Stimulated activated CD8-positive, alpha-beta memory T cell treated with anti-CD3 and anti-CD28 coated beads, Interleukin-15, amount 100 ng/mL, for 4 hours (primary cell): ENCODE results near the gene LVRN.

Experiments
- DNase-seq, 2 donors: peaks; one replicate each; pipeline ENCODE4 v3.0.0-alpha.2; 2020; ENCODE audit warnings: low read depth in 2 of 2

LVRN gene

DNA sequence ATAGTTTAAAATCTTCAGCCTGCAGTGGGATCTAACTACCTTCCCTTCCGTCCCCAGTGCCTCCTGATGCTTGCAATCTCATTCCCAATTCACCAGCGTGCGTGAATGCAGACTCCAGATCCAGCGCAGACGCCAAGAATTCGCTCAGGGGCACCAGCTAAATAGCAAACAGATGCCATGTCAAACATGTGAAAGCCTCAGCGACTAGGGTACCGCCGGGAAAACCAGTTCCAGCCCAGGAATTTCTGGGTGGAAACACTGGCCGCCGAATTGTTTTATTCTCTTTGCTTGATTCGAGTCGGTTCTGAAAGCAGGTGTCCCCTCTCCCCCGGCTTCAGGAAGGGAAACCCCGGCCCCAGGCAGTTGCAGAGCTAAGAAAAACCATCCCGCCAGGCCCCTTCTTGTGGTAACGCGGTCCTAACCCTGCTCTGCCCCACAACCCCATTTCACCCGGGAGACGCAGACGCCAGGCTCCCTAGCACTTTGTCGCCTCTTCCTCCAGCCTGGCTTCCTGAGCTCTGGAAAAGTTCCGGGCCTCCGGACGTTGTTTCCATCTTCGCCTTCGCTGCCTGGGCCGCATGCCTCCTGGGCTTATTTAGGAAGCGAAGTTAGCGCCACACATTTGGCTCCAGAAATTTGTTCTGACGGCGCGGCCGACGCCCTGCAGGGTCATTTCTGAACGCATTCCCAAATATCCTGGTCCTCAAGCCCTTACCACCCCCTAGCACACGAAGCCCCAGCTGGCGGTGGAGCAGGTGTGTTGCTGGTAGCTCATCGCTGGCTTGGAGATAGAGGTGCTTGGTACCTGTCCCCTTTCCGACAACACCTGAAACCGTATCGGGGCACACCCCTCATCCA is 665 bp upstream of the LVRN start:
- DNase-seq = no peak

DNA sequence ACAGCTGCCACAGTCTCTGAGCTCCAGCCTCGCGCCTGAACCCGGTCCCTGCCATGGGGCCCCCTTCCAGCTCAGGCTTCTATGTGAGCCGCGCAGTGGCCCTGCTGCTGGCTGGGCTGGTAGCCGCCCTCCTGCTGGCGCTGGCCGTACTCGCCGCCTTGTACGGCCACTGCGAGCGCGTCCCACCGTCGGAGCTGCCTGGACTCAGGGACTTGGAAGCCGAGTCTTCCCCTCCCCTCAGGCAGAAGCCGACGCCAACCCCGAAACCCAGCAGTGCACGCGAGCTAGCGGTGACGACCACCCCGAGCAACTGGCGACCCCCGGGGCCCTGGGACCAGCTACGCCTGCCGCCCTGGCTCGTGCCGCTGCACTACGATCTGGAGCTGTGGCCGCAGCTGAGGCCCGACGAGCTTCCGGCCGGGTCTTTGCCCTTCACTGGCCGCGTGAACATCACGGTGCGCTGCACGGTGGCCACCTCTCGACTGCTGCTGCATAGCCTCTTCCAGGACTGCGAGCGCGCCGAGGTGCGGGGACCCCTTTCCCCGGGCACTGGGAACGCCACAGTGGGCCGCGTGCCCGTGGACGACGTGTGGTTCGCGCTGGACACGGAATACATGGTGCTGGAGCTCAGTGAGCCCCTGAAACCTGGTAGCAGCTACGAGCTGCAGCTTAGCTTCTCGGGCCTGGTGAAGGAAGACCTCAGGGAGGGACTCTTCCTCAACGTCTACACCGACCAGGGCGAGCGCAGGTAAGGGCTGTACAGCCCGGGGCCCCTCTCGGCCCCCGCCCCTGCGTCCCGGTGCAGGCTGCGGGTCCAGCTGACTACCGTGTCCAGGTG is 509 bp downstream of the LVRN start:
- DNase-seq = no peak

- no peak for DNase-seq
Measured at GRCh38 chr5:115963566-115963965, 1.3 kb downstream of the LVRN start.

DNA sequence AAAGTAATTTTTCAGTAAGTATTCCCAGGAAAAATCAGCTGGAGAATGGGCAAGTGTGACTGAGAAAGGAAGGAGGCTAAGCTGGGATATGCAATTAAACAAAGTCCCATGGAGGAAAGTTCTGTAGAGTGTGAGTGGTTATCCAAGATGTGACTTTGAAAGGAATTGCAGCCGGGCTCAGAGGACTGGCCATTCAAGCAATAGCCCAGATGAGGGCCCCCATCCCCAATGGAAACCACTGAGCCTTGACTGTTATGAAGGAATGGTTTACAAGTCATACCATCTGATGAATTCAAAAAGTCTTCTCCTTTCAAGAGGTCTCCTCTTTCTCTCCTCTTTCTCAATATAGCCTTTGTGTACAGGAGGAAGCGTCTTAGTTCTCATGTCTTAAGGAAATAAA is 6.5 kb downstream of the LVRN start:
- DNase-seq = no peak

GRCh38 chr5:115977096-115977495 is 14.8 kb downstream of the LVRN start:
- DNase-seq = no peak

DNA sequence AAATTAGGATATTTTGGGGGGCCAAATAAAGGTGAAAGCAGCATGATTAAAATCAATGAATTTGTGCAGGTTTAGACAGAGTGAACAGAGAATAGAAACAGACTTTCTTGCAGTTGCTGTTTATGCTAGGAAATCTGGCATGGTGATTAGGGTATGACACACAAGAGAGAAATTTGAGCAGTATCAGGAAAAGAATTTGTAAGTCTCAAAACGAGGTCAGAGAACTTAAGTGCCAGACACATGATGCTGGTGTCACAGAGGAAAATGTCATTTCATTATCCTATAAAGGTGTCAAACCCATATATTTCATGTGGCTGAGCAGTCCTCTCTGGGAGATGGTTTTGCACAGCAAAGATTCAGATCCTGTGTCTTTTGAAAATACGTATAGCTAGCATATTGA is 15.7 kb downstream of the LVRN start:
- DNase-seq = no peak

DNA sequence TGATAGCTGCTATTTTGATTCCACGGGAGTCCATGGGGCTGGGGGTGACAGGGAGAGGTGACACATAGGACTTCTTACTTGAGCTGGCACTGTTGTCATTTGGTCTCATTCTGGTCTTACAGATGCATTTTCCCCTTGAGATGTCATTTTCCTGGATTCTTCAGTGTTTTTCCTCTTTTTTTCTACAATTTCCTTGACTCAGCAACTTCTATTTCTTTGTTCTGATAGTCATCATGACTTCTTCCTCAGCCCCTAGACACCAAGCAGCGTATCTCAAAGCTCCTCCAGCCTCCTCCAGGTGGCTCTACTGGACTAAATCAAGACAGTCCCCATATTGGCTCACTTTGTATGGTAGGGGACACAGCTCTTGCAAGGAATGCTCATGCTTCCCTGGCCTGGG is 16.5 kb downstream of the LVRN start:
- DNase-seq = no peak

DNA sequence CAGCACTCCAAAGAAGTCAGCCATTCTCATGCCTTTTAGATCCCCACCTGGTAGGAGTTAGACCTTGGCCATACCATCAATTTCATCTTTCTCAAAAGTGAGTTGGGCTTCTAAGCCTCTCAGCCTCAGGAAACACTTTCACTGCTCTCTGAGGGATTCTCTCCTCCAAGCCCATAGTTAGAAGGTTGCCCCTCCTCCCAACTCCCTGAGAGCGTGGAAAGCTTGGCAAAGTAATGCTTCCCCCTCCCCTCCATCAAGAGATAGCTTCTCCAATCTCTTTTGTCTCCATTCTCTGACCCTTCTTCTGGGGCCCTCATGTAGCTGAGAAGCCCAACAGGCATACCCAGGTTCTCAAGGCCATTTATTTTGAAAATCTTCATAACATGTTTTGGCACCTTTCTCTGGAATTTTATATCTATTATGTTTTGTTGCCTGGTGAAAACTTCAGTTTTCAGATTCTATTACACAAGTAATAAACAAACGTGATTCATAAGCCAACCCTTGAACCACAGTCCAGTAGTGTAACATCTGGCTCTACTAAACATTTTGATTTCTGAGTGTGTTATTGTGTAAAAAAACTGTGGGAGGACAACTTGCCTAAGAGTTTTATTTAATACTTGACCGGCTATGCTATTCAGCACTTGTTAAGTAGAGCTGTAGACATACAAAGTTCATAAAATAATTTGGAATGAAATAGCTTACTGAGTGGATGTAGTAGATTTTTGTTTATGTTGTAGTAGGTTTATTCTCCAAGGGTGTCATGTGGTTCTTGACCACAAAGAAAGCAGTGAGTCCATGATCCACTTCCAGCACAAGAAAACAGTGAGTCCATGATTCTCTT is 17.1 kb downstream of the LVRN start:
- DNase-seq = no peak

GRCh38 chr5:115983519-115983918 is 21.2 kb downstream of the LVRN start:
- DNase-seq = no peak

GRCh38 chr5:115985802-115986757 is 23.8 kb downstream of the LVRN start:
- no peak for DNase-seq

DNA sequence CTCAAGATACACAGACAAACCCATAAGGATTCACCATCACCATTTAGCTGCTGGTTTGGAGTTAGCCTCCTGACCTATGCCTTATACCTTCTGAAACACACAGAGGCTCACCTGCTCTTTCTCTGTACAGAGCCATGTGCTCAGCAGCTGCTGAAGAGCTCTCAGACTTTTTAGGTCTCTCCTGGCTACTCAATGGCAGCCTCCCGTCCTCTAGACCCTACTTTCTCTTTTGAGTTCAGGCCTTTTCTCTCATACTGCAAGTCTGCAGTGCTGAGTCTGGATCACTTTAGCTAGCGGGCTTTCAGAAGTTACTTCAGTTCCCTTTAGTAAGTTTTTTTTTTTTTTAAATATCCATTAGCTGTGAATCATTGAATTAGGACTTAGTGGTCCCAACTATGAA is 25.7 kb downstream of the LVRN start:
- DNase-seq = no peak

GRCh38 chr5:115992848-115993350 is 30.6 kb downstream of the LVRN start:
- no peak for DNase-seq

- DNase-seq = no peak
Measured at GRCh38 chr5:115995351-115995750, 33.1 kb downstream of the LVRN start.

- no peak for DNase-seq
Measured at GRCh38 chr5:116002116-116002906, 40.0 kb downstream of the LVRN start.

DNA sequence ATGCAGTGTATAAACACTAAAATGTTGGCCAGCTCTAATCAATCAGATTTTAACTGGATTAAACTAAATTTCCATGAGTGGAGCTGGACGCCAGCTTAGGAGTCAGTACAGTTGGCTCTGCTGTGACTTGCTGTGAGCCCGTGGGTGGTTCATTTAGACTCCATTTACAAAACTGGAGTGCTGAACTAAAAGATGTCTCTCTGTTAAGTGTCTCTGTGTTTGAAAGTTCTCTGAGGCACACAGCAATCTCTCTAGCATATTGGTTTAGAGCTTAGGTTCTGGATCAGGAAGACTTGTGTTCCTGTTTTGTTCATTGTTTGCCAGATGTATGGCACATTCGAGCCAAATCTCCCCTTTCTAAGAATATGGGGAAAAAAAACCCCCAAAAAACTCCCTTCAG is 42.0 kb downstream of the LVRN start:
- no peak for DNase-seq

- no peak for DNase-seq
Measured at GRCh38 chr5:116009806-116010205, 47.5 kb downstream of the LVRN start.

GRCh38 chr5:116011046-116011445 is 48.8 kb downstream of the LVRN start:
- DNase-seq = no peak

DNA sequence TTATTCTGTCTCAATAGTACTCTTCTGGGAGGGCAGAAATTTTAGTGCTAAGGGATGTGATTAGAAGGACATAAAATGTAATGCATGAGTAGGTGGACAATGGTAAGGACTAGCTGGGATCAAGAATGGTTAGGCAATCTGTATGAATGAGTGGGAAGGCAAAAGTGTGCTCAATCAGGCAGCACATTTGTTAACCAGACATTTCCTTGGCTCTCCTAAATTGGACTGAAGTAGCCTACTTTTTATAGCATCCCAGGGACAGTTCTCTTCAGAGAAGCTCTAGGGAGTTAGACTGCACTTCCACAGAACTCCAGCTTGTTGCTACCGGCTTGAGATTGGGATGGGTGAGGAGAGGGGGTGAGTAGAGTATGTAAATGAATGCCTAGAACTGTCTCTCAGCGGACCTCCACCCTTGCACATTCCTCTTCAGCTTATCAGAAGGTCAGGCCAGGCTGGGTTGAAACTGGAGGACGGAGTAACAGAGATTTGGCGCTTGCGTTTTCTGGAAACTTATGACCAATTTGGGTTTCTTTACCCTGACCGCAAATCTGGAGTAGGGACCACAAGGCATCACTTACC is 51.0 kb downstream of the LVRN start:
- DNase-seq = no peak

DNA sequence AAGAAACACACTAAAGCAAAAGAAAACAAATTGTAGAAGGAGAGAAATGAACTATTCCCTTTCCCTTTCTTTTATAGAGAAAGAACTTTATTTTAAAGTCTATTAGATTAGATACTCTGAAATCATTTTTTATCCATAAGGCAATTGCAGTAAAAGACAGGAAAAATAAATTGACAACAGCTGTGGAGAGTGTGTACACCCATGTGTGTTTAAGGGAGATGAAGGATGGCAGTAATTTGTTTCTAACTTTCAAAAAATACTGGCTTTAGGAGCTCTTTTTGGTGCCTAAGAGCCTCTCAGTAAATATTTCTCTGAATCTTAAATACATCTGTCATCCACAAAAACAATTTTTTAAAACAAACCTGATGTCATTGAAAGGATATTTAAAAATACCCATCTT is 51.7 kb downstream of the LVRN start:
- no peak for DNase-seq

DNA sequence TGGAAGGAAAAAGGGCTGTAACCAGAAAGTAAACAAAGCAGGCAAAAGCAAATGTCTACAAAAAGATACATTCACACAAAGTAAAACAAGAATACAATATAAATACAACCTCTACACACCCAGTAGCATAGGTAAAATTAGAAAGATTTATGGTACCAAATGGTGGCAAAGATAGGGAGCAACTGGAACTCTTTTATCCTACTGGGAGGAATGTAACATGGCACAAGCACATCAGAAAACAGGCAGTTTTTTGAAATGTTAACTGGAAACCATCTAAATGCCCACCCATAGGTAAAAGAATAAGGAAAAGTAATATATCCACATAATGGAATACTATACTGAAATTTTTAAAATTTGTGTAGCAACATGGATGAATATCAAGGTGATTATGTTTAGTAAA is 61.3 kb downstream of the LVRN start:
- no peak for DNase-seq
